Transverse colon (tissue), 4 donors: ENCODE measurements around the gene RHOD. TPM values are rescaled to one million over a fixed set of nuclear protein-coding genes. Genes with fewer than 3 reads are reported as not detected.

Experiments used
- DNase-seq: peaks from one replicate; pipeline ENCODE4 v3.0.0-alpha.2; 2019
- H3K27ac ChIP-seq, 4 donors: fragments of 200-600 bp; sonication (generic); 2 replicates each; pipeline ENCODE4 v1.5.1; 2016 to 2018; ENCODE audit warnings: inconsistent platforms in 4 of 4
- H3K27me3 ChIP-seq: fragments of 200-600 bp; sonication (generic); 2 replicates; pipeline ENCODE4 v1.5.1; 2017; ENCODE audit warnings: inconsistent platforms
- H3K36me3 ChIP-seq, 4 donors: fragments of 200-600 bp; sonication (generic); 2 replicates each; pipeline ENCODE4 v1.5.1; 2017 to 2019; ENCODE audit warnings: inconsistent platforms in 4 of 4
- H3K4me1 ChIP-seq, 4 donors: fragments of 200-600 bp; sonication (generic); 2 replicates each; pipeline ENCODE4 v1.5.1; 2017 to 2020; ENCODE audit warnings: inconsistent platforms in 4 of 4
- H3K4me3 ChIP-seq, 4 donors: fragments of 200-600 bp; sonication (generic); 1 replicate in 1 of 4; 2 replicates in 3 of 4; pipeline versions ENCODE4 v1.5.1 to v1.6.1; 2017 to 2019; ENCODE audit warnings: inconsistent platforms in 4 of 4
- H3K9me3 ChIP-seq, 2 donors: fragments of 200-600 bp; sonication (generic); 2 replicates each; pipeline ENCODE4 v1.5.1; 2017 to 2019; ENCODE audit warnings: inconsistent platforms in 2 of 2
- CTCF ChIP-seq, 5 experiments: fragments of 200-600 bp in 3 of 5; fragments of 450-650 bp in 2 of 5; sonication (generic) in 3 of 5; IDR thresholded peaks; 1 replicate in 2 of 5; 2 replicates in 3 of 5; pipeline ENCODE4 v1.5.1; 2016 to 2017; ENCODE audit warnings: antibody characterized with exemption in 5 of 5, inconsistent platforms in 3 of 5, mild to moderate bottlenecking in 2 of 5, moderate library complexity in 1 of 5
- EP300 ChIP-seq: sonication (generic); formaldehyde crosslinking; IDR thresholded peaks from one replicate; pipeline ENCODE4 v1.6.1; 2017; ENCODE audit warnings: antibody characterized with exemption, low read depth
- POLR2A ChIP-seq: fragments of 450-650 bp; IDR thresholded peaks from one replicate; pipeline ENCODE4 v1.6.1; 2016; ENCODE audit warnings: antibody characterized with exemption, mild to moderate bottlenecking, moderate library complexity
- POLR2AphosphoS5 ChIP-seq, 3 donors: sonication (generic); formaldehyde crosslinking; IDR thresholded peaks; one replicate each; pipeline ENCODE4 v1.6.1; 2016; ENCODE audit warnings: antibody characterized with exemption in 3 of 3
- WGBS, 2 donors: methylation state at CpG; one replicate each; pipeline ENCODE4 v1.1.5; 2018; ENCODE audit warnings: low coverage in 1 of 2; 5-methylcytosine and 5-hydroxymethylcytosine counted together
- in situ Hi-C, 4 donors: fragments of 200-750 bp; cut with MboI; loops; one replicate each; pipeline versions ENCODE4 v1.15.0 to v1.15.1; 2017; ENCODE audit warnings: low sequenced_read_pairs in 3 of 4, low pct_ligation_motif_present in 1 of 4, low pct_unique_long_range_greater_than_20kb in 1 of 4
- intact Hi-C: fragments of 100-400 bp; cut with DNase I; formaldehyde crosslinking; loops from one replicate; pipeline ENCODE4 v1.15.1; 2023; ENCODE audit warnings: low total_unique reads
- total RNA-seq, 4 donors: library from RNA; depleted of rRNA; stranded (reverse); fragments of >200 nt; gene quantifications; one replicate each; pipeline ENCODE4 v1.1.0, GENCODE V29; 2016

RHOD gene
- total RNA-seq, 4 donors from 2014 or later = 1.2 to 54.6 (median 5.8) TPM

GRCh38 chr11:67117176-67117575, 60.5 kb downstream of the RHOD start:
- Histone ChIP-seq H3K9me3 (no peaks in the 10 kb centered on the region), H3K36me3 (no peaks in the 10 kb centered on the region), H3K4me1 (peaks cover 10 to 50% (median 13%) of the 10 kb centered on the region in 4 donors), H3K4me3 (peak overlapping the region in 1 of 4 donors; percentile 98), H3K27me3 (no peaks in the 10 kb centered on the region), H3K27ac (peak overlapping the region; percentile 98 to 100 (median 100))
- DNase-seq = no peak
- intact Hi-C loops = no loop called here
- in situ Hi-C loops = no loop called here
- no peak for TF ChIP-seq POLR2A
- TF ChIP-seq EP300 = no peak
- no peak for TF ChIP-seq CTCF (IDR thresholded peaks at IDR 0.05)
- TF ChIP-seq POLR2AphosphoS5 (IDR thresholded peaks at IDR 0.05) = no peak
- WGBS, 2 donors = 74 to 80% methylated on average over 7 of the region's 7 CpGs

DNA sequence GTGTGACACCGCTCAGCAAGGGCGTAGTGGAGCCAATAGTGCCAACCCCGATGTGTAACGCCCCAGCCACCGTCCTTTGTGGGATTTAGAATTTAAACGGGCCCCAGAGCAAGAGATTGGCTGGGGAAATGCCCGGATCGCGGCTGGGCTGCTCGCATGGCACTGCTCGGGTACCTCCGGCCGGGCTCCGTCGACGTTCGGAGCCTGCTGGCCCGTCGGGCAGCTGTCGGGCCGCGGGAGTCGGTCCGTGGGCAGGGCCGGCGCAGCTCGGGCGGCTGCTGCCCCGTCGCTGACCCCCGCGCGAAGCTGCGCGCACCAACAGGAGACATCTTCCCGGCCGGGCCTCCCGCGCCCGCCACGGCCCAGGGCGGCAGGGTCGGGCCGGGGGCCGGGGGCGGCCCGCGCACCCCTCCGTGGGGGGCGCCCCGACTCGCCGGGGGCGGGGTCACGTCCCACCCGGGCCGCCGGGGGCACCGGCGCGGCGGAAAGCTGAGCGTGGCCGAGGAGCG, 61.1 kb downstream of the RHOD start:
- intact Hi-C loops = no loop called here
- peaks cover 15 to 56% (median 18%) of the 10 kb centered on the region in 4 donors for H3K4me1 ChIP-seq
- H3K36me3 ChIP-seq = no peaks in the 10 kb centered on the region
- DNase-seq = peak; percentile 30
- peak overlapping the region; percentile 98 to 100 (median 100) for H3K27ac ChIP-seq
- H3K27me3 ChIP-seq = no peaks in the 10 kb centered on the region
- no peaks in the 10 kb centered on the region for H3K9me3 ChIP-seq
- TF ChIP-seq EP300 = no peak
- no peak for TF ChIP-seq POLR2AphosphoS5 (IDR thresholded peaks at IDR 0.05)
- TF ChIP-seq CTCF (IDR thresholded peaks at IDR 0.05) = no peak
- in situ Hi-C loops = no loop called here
- peak overlapping the region in 3 of 4 donors; percentile 68 to 99 (median 98) for H3K4me3 ChIP-seq
- 42% methylated on average over 11 of the region's 65 CpGs; no CpG with 5 or more reads in 1 of the 2 donors for WGBS, 2 donors

DNA sequence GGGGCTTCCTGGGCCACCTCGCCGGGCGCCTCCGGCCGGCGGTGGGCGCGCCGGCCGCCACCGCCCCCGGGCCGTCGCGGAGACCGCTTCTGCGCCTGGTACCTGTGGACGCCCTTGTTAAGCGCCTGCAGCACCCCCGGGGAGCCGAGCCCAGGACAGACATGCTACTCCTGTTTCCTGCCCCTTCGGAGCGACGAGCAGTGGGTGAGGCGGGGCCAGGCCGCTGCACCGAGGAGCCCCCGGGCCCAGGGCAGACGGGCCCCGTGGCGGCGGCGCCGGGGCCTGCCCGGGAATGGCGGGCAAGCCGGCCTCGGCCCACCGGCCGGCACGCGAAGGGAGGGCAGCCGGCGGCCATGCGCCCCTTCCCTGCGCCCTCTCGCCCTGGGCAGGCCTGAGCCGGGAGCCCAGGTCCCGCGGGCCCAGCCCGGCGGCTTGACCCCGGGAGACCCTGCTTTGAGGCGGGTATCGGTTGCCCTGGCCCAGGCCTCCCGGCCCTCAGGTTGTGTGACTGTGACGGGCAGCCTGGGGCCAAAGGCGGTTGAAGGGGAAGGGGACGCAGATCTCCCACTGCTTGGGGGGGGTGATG, 61.6 kb downstream of the RHOD start:
- 3% methylated on average over 6 of the region's 59 CpGs; no CpG with 5 or more reads in 1 of the 2 donors for WGBS, 2 donors
- H3K4me3 ChIP-seq = peak overlapping the region; percentile 42 to 99 (median 83)
- H3K27me3 ChIP-seq = no peaks in the 10 kb centered on the region
- H3K36me3 ChIP-seq = no peaks in the 10 kb centered on the region
- peaks cover 17 to 56% (median 22%) of the 10 kb centered on the region in 4 donors for H3K4me1 ChIP-seq
- H3K27ac ChIP-seq = peak overlapping the region; percentile 98 to 100 (median 100)
- intact Hi-C loops (no loop called here), in situ Hi-C loops (no loop called here)
- DNase-seq = peak; percentile 50
- no peaks in the 10 kb centered on the region for H3K9me3 ChIP-seq
- TF ChIP-seq CTCF (IDR thresholded peaks at IDR 0.05) = no peak
- no peak for TF ChIP-seq EP300
- no peak for TF ChIP-seq POLR2AphosphoS5 (IDR thresholded peaks at IDR 0.05)
- no peak for TF ChIP-seq POLR2A

DNA sequence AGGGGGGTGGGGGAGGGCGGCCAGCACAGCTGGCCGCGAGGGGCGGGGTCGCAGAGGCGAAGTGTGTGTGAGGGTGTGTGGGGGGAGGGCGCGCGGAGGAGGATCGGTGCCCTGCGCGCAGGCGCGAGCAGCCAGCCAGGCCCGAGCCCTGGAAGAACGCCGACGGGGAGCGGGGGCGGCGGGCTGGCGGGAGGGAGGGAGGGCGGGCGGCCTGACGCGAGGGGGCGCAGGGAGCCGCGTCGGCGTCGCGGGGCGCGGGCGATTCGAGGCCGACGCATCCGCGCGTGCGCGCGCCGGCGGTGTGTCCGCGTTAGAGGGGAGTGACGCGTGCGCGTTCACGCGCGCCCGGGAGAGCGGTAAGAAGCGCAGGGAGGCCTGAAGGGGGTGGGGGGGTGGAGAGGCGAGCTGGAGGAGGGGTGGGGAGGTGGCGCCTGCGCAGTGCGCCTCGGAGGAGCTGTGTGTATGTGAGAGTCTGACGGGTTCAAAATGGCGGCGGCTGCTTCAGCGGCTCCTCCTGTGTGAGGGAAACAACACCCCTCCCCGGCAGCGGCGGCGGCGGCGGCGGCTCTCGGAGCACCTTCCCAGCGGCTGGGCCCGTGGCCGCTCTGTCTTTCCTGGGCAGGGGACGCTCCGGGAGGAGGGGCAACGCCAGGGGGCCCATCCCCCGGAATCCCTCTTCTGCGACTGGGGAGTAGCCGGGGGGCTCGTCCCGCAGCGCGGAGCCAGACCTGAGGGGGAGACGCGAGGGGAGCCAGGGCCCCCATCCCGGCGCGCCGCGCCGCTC, 62.3 kb downstream of the RHOD start, which contains the start of gene KDM2A:
Gene KDM2A, plus strand, starts transcription at position 463 of the 784 bp plus-strand sequence. CDS start 2,054 bp downstream, outside the sequence.
- in situ Hi-C loops = no loop called here
- intact Hi-C loops = no loop called here
- H3K4me1 ChIP-seq = peaks cover 17 to 60% (median 22%) of the 10 kb centered on the region in 4 donors
- peak within 1 kb of the TSS; percentile 98 to 100 (median 98) for H3K4me3 ChIP-seq
- H3K27ac ChIP-seq = peak within 1 kb of the TSS; percentile 98 to 100 (median 100)
- no peaks in the 10 kb centered on the region for H3K9me3 ChIP-seq
- H3K36me3 ChIP-seq = no peaks in the 10 kb centered on the region
- WGBS, 2 donors = 1% methylated on average over 16 of the region's 97 CpGs; no CpG with 5 or more reads in 1 of the 2 donors
- peak; percentile 81 for TF ChIP-seq POLR2A
- no peak for TF ChIP-seq EP300
- TF ChIP-seq CTCF (IDR thresholded peaks at IDR 0.05) = peak in 4 of 5 experiments; percentile 8 to 22 (median 14)
- peak; percentile 63 to 79 (median 72) for TF ChIP-seq POLR2AphosphoS5 (IDR thresholded peaks at IDR 0.05)
- DNase-seq = peak; percentile 99
- H3K27me3 ChIP-seq = no peaks in the 10 kb centered on the region
